ENCODE data around the gene ARHGEF17.

Gene ARHGEF17

GRCh38 chr11:73315293-73316020, 7.4 kb downstream of the ARHGEF17 start:
- no peak for DNase-seq

GRCh38 chr11:73316422-73316821, 8.3 kb downstream of the ARHGEF17 start:
- no peak for DNase-seq

- no peak for DNase-seq
Observed at GRCh38 chr11:73317373-73317772, 9.3 kb downstream of the ARHGEF17 start.

- DNase-seq = no peak
Observed at GRCh38 chr11:73317803-73318202, 9.7 kb downstream of the ARHGEF17 start.

GRCh38 chr11:73318501-73319011, 10.5 kb downstream of the ARHGEF17 start:
- DNase-seq = no peak

GRCh38 chr11:73320763-73321603, 12.9 kb downstream of the ARHGEF17 start:
- DNase-seq = no peak

- no peak for DNase-seq
Observed at GRCh38 chr11:73321604-73322381, 13.7 kb downstream of the ARHGEF17 start.

GRCh38 chr11:73322382-73323306, 14.6 kb downstream of the ARHGEF17 start:
- no peak for DNase-seq

- no peak for DNase-seq
Observed at GRCh38 chr11:73323464-73323863, 15.4 kb downstream of the ARHGEF17 start.

- DNase-seq = no peak
Observed at GRCh38 chr11:73324116-73324515, 16.0 kb downstream of the ARHGEF17 start.

GRCh38 chr11:73324665-73325035, 16.6 kb downstream of the ARHGEF17 start:
- DNase-seq = no peak

GRCh38 chr11:73325036-73325981, 17.2 kb downstream of the ARHGEF17 start:
- no peak for DNase-seq

GRCh38 chr11:73326929-73327811, 19.1 kb downstream of the ARHGEF17 start:
- DNase-seq = no peak

GRCh38 chr11:73327812-73328364, 19.8 kb downstream of the ARHGEF17 start:
- no peak for DNase-seq

GRCh38 chr11:73330569-73331093, 22.6 kb downstream of the ARHGEF17 start:
- no peak for DNase-seq

- DNase-seq = no peak
Observed at GRCh38 chr11:73331138-73331916, 23.3 kb downstream of the ARHGEF17 start.

GRCh38 chr11:73333173-73333572, 25.1 kb downstream of the ARHGEF17 start:
- no peak for DNase-seq

- DNase-seq = no peak
Observed at GRCh38 chr11:73333640-73334383, 25.7 kb downstream of the ARHGEF17 start.
